ENCODE results near the gene TGIF2LX. TPM values are rescaled to one million over a fixed set of nuclear protein-coding genes. Genes with fewer than 3 reads are reported as not detected.
"Not testable (repeated sequence)": the region's sequence is repeated elsewhere in the genome, so short reads cannot be mapped to it uniquely, and the experiment has no call there.

Gene TGIF2LX
- total RNA-seq (2022) (not detected in 2 replicates), Bru-seq, nascent RNA (not detected), BruChase-seq, experiment 1, labeled RNA remaining after a 2-hour chase (not detected), BruChase-seq, experiment 2, labeled RNA remaining after a 6-hour chase (not detected)
- long read RNA-seq, result 0 reads

DNA sequence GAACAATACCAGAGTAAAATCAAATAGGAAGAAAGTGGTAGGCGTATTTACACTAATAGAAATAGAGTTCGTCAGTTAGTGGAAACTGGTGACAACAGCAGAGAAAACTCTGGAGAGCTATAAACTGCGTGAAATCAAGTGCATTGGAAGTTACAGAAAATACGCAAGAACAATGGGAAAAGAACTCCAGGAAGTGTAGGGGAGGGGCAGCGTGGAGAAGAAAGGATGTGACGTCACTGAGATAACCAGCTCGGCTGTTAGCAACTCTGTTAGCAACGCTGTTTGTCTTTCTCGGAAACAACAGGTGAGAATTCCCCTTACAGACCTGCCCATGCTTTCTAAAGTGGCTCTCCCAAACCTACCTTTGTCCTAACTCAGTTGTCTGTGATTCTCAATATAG lies at the start of gene TGIF2LX:
Gene TGIF2LX (plus strand): TSS at position 244 of the 400 bp plus-strand sequence. CDS start 178 bp downstream, outside the sequence.
- H3K4me1 Mint-ChIP-seq (ENCODE audit: low read depth, unreplicated experiment); H3K27me3 Mint-ChIP-seq (ENCODE audit: insufficient read depth, unreplicated experiment); H3K27me3 ChIP-seq (replicated peaks; ENCODE audit: control insufficient read depth, insufficient read depth, low read length); H3K4me3 Mint-ChIP-seq (ENCODE audit: unreplicated experiment); CTCF ChIA-PET; H3K27ac Mint-ChIP-seq (ENCODE audit: unreplicated experiment); POLR2A ChIA-PET; H3K4me3 ChIP-seq (ENCODE audit: low read depth, low read length); H3K9me3 ChIP-seq; H3K4me1 ChIP-seq; H3K9me3 Mint-ChIP-seq (ENCODE audit: unreplicated experiment); intact Hi-C loops (cut with micrococcal nuclease; ENCODE audit: unreplicated experiment); H3K36me3 Mint-ChIP-seq (ENCODE audit: insufficient read depth, unreplicated experiment); DNase-seq; H3K36me3 ChIP-seq (ENCODE audit: control insufficient read depth, insufficient read depth, low read length); BruUV-seq (replicated peaks): not testable (repeated sequence)

DNA sequence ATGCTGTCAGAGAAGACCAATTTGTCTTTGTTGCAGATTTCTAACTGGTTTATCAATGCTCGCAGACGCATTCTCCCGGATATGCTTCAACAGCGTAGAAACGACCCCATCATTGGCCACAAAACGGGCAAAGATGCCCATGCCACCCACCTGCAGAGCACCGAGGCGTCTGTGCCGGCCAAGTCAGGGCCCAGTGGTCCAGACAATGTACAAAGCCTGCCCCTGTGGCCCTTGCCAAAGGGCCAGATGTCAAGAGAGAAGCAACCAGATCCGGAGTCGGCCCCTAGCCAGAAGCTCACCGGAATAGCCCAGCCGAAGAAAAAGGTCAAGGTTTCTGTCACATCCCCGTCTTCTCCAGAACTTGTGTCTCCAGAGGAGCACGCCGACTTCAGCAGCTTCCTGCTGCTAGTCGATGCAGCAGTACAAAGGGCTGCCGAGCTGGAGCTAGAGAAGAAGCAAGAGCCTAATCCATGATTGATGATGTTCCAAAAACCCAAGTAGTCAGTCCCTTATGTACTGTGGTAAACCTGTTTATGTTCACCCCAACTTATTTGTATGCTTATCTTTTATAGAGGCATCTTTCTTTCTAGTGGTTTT lies 728 bp downstream of the TGIF2LX start:
- POLR2A ChIA-PET; BruUV-seq (replicated peaks); H3K27me3 Mint-ChIP-seq (ENCODE audit: insufficient read depth, unreplicated experiment); H3K4me1 Mint-ChIP-seq (ENCODE audit: low read depth, unreplicated experiment); H3K4me1 ChIP-seq; H3K9me3 ChIP-seq; DNase-seq; H3K4me3 ChIP-seq (ENCODE audit: low read depth, low read length); CTCF ChIA-PET; H3K27ac Mint-ChIP-seq (ENCODE audit: unreplicated experiment); H3K4me3 Mint-ChIP-seq (ENCODE audit: unreplicated experiment); H3K9me3 Mint-ChIP-seq (ENCODE audit: unreplicated experiment); intact Hi-C loops (cut with micrococcal nuclease; ENCODE audit: unreplicated experiment); H3K36me3 Mint-ChIP-seq (ENCODE audit: insufficient read depth, unreplicated experiment); H3K36me3 ChIP-seq (ENCODE audit: control insufficient read depth, insufficient read depth, low read length); H3K27me3 ChIP-seq (replicated peaks; ENCODE audit: control insufficient read depth, insufficient read depth, low read length): not testable (repeated sequence)

DNA sequence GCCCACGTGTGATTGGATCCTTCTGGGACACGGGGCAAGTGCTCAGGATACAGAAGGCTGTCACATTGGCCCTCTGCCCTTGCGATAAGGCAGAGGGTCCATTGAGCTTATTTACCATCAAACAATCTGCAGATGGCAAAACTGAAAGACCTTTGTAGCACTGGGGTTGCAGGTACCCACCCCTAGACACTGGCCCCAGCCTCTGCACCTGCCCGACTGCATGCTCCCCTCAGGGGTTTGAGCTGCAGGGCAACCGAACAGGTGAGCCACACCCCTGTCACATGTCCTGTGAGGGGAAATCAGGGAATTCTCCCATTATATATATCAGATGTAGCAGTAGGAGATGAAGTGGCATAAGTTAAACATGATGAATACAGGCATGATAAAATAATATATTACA lies 21.4 kb downstream of the TGIF2LX start:
- intact Hi-C loops (cut with micrococcal nuclease; ENCODE audit: unreplicated experiment); POLR2A ChIA-PET; H3K9me3 ChIP-seq; H3K27me3 Mint-ChIP-seq (ENCODE audit: insufficient read depth, unreplicated experiment); H3K27me3 ChIP-seq (replicated peaks; ENCODE audit: control insufficient read depth, insufficient read depth, low read length); H3K4me1 Mint-ChIP-seq (ENCODE audit: low read depth, unreplicated experiment); H3K9me3 Mint-ChIP-seq (ENCODE audit: unreplicated experiment); DNase-seq; H3K4me3 Mint-ChIP-seq (ENCODE audit: unreplicated experiment); H3K27ac Mint-ChIP-seq (ENCODE audit: unreplicated experiment); H3K4me1 ChIP-seq; H3K36me3 Mint-ChIP-seq (ENCODE audit: insufficient read depth, unreplicated experiment); CTCF ChIA-PET; H3K4me3 ChIP-seq (ENCODE audit: low read depth, low read length); BruUV-seq (replicated peaks); H3K36me3 ChIP-seq (ENCODE audit: control insufficient read depth, insufficient read depth, low read length): not testable (repeated sequence)

DNA sequence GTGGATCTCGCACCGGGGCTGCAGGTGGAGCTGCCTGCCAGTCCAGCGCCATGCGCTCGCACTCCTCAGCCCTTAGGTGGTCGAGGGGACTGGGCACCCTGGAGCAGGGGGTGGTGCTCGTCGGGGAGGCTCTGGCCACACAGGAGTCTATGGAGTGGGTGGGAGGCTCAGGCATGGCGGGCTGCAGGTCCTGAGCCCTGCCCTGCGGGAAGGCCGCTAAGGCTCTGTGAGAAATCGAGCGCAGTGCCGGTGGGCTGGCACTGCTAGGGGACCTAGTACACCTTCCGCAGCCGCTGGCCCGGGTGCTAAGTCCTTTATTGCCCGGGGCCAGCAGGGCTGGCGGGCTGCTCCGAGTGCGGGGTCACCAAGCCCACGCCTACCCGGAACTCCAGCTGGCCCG lies 43.9 kb downstream of the TGIF2LX start:
- H3K4me3 Mint-ChIP-seq (ENCODE audit: unreplicated experiment); POLR2A ChIA-PET; H3K27me3 Mint-ChIP-seq (ENCODE audit: insufficient read depth, unreplicated experiment); H3K4me1 Mint-ChIP-seq (ENCODE audit: low read depth, unreplicated experiment); intact Hi-C loops (cut with micrococcal nuclease; ENCODE audit: unreplicated experiment); H3K36me3 Mint-ChIP-seq (ENCODE audit: insufficient read depth, unreplicated experiment); H3K27me3 ChIP-seq (replicated peaks; ENCODE audit: control insufficient read depth, insufficient read depth, low read length); H3K9me3 Mint-ChIP-seq (ENCODE audit: unreplicated experiment); H3K27ac Mint-ChIP-seq (ENCODE audit: unreplicated experiment); CTCF ChIA-PET; H3K4me3 ChIP-seq (ENCODE audit: low read depth, low read length); H3K4me1 ChIP-seq; H3K36me3 ChIP-seq (ENCODE audit: control insufficient read depth, insufficient read depth, low read length); BruUV-seq (replicated peaks); H3K9me3 ChIP-seq; DNase-seq: not testable (repeated sequence)

All from Caco-2 (cell line).